Neutrophil (primary cell): ENCODE measurements around the gene SOX4.

Experiments
- H3K27ac ChIP-seq: fragments of 200-600 bp; sonication (generic); 2 replicates; pipeline ENCODE4 v1.5.1; 2016; ENCODE audit warnings: mild to moderate bottlenecking, moderate library complexity
- H3K27me3 ChIP-seq: fragments of 200-600 bp; sonication (generic); 2 replicates; pipeline ENCODE4 v1.6.0; 2016; ENCODE audit warnings: mild to moderate bottlenecking
- H3K36me3 ChIP-seq: fragments of 200-600 bp; sonication (generic); 2 replicates; pipeline ENCODE4 v1.5.1; 2017
- H3K4me1 ChIP-seq, 2 experiments: fragments of 200-600 bp in 1 of 2; sonication (generic) in 1 of 2; 1 replicate in 1 of 2; 2 replicates in 1 of 2; pipeline versions ENCODE4 v1.5.1 to v1.6.1; 2013 to 2016; ENCODE audit warnings: low read depth in 1 of 2, low read length in 1 of 2, mild to moderate bottlenecking in 1 of 2, moderate library complexity in 1 of 2; ENCODE audit not compliant: control insufficient read depth in 1 of 2, insufficient read depth in 1 of 2
- H3K4me3 ChIP-seq, 2 experiments: fragments of 200-600 bp in 1 of 2; sonication (generic) in 1 of 2; 1 replicate in 1 of 2; 2 replicates in 1 of 2; pipeline ENCODE4 v1.5.1; 2013 to 2016; ENCODE audit warnings: low read depth in 1 of 2, low read length in 1 of 2, mild to moderate bottlenecking in 1 of 2, moderate library complexity in 1 of 2
- H3K9me3 ChIP-seq: fragments of 200-600 bp; sonication (generic); 2 replicates; pipeline ENCODE4 v1.5.1; 2016
- TF ChIP-seq, protein P1 (sequence below): fragments of 200-600 bp; sonication (generic); IDR thresholded peaks from 2 replicates; pipeline ENCODE4 v1.5.1; 2016; ENCODE audit warnings: antibody characterized with exemption

Gene SOX4

DNA sequence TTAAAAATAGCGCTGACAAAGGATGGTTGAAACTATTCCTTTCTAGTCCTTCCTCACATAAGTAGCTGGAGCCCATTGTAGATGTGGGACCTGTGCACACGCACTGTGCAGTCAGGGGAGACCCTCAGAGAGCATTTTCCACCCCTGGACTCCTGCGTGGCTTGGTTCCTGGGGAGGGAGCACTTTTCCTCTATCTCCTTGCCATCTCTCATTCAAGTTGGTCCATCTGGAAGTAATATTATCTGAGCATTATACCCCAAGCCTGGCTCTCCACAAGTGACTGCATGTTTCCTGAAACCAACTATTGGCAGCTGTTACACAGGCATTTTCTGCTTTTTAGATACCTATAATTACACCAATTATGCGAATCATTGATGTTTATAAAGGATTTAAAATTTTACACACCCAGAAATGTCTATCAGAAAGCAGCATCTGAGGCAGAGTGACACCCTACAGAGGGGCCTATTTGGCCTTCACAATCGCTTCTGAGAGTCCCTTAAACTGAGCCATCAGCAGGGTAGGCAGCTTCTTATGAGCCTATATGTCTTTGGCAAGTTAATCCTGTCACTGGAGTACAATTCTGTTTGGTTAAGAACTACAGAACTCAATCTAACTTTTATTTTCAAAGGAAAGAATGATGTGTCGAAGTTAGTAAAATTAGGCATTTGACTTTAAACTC, 18.7 kb downstream of the SOX4 start:
- H3K4me1 ChIP-seq: peaks cover 6 to 10% of the 10 kb centered on the region in 2 experiments
- H3K36me3 ChIP-seq: no peaks in the 10 kb centered on the region
- TF ChIP-seq, protein P1, sequence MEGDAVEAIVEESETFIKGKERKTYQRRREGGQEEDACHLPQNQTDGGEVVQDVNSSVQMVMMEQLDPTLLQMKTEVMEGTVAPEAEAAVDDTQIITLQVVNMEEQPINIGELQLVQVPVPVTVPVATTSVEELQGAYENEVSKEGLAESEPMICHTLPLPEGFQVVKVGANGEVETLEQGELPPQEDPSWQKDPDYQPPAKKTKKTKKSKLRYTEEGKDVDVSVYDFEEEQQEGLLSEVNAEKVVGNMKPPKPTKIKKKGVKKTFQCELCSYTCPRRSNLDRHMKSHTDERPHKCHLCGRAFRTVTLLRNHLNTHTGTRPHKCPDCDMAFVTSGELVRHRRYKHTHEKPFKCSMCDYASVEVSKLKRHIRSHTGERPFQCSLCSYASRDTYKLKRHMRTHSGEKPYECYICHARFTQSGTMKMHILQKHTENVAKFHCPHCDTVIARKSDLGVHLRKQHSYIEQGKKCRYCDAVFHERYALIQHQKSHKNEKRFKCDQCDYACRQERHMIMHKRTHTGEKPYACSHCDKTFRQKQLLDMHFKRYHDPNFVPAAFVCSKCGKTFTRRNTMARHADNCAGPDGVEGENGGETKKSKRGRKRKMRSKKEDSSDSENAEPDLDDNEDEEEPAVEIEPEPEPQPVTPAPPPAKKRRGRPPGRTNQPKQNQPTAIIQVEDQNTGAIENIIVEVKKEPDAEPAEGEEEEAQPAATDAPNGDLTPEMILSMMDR: no peak
- no peak overlapping the region for H3K27ac ChIP-seq
- H3K9me3 ChIP-seq: no peaks in the 10 kb centered on the region
- H3K4me3 ChIP-seq: no peak overlapping the region
- peaks cover 13% of the 10 kb centered on the region for H3K27me3 ChIP-seq

DNA sequence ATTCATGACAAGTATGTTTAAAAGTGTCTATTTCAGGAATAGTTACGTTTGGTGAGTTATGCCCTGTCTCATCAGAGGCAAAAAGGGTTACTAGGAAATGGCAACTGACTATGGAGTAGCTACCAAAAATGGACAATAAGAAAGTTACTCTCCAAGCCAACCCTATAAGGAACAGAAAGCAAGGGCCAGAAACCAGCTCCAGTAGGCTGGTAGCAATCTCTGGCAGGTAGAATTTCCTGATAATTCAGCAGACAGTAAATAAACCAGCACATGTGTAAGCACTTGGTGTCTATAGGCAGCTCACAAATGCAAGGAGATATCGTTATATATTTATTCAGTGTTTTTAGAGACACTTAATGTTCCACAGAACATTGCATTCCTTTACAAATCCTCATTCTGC, 20.3 kb downstream of the SOX4 start:
- no peak overlapping the region for H3K27ac ChIP-seq
- TF ChIP-seq, protein P1: no peak
- H3K9me3 ChIP-seq: no peaks in the 10 kb centered on the region
- peaks cover 6 to 10% of the 10 kb centered on the region in 2 experiments for H3K4me1 ChIP-seq
- no peak overlapping the region for H3K4me3 ChIP-seq
- no peaks in the 10 kb centered on the region for H3K36me3 ChIP-seq
- peaks cover 13% of the 10 kb centered on the region for H3K27me3 ChIP-seq

DNA sequence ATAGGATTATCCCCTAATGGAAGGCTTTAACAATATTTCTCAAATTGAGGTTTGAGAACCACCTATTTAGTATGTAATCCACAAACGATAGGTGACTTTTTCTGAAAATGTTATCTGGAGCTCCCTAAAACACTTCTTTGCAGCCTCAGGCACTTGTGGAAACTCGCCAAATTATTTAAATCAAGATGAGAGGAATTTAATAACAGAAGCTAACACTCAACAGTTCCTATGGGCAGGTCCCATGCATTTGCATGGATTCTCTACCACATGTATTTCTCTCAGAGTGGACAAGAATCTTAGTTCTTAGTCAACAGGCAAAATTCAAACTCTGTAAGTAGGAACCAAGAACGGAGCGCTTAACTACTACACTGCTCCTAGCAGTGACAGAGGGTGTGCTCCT, 20.7 kb downstream of the SOX4 start:
- no peaks in the 10 kb centered on the region for H3K36me3 ChIP-seq
- no peak overlapping the region for H3K27ac ChIP-seq
- no peak overlapping the region for H3K4me3 ChIP-seq
- peaks cover 6 to 10% of the 10 kb centered on the region in 2 experiments for H3K4me1 ChIP-seq
- TF ChIP-seq, protein P1: no peak
- H3K27me3 ChIP-seq: peaks cover 13% of the 10 kb centered on the region
- no peaks in the 10 kb centered on the region for H3K9me3 ChIP-seq

DNA sequence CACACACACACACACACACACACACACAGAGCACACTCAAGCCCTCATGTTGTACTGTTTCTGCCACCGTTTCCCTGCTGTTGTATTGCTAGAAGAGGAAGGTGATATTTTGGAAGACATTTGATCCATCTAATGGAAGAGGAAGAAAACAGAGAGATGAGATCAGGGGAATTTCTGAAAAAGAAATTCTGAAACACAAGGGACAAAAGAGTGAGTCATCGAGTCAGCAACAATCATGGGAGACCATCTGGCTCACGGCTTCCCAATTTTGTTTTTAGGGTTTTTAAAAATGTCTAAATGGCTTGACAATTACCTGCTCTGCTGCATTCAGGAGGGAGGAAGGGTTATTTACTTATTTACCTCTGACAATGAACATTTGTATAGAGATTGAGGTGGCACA, 22.0 kb downstream of the SOX4 start:
- Histone ChIP-seq H3K27me3 (peaks cover 13% of the 10 kb centered on the region), H3K27ac (no peak overlapping the region)
- TF ChIP-seq, protein P1: no peak

DNA sequence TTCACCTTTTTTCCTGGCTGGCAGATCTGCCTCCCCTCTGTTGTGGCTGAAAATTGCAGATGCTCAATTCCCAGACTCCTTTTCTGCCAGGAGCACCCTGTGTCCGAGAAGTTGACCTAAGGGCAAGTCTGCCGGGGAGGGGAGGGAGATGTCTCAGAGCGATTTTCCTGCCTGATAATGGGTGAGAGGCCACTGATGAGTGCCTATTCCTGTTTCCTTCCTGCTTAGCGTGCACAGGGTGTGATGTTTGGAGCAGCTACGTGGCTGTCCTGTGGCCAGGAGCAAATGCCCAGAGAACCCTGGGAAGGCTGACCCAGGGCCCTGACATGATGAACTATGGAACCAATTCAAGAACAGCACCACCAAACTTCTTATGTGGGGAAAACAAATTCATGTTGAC, 22.5 kb downstream of the SOX4 start:
- Histone ChIP-seq H3K4me1 (peaks cover 2 to 3% of the 10 kb centered on the region in 2 experiments), H3K27me3 (peaks cover 13% of the 10 kb centered on the region), H3K4me3 (no peak overlapping the region), H3K9me3 (no peaks in the 10 kb centered on the region), H3K36me3 (no peaks in the 10 kb centered on the region), H3K27ac (no peak overlapping the region)
- TF ChIP-seq, protein P1: no peak

More for the DNA sequence above, 22.0 kb downstream of the SOX4 start:
- Histone ChIP-seq H3K4me3 (no peak overlapping the region), H3K36me3 (no peaks in the 10 kb centered on the region), H3K9me3 (no peaks in the 10 kb centered on the region), H3K4me1 (peaks cover 6 to 8% of the 10 kb centered on the region in 2 experiments)
